A549 (cell line): ENCODE measurements around the gene RUNDC1. TPM values are rescaled to one million over a fixed set of nuclear protein-coding genes. Genes with fewer than 3 reads are reported as not detected.
A peak's percentile ranks its signal among the peaks of the same experiment; 100 is the strongest.

ENCODE experiments used
- ATAC-seq, 2 experiments: fragments of 200-7000 bp in 1 of 2; fragments of >200 bp in 1 of 2; cut with Nextera tagmentation in 1 of 2; cut with Tn5 transposase in 1 of 2; 3 replicates each; pipeline versions ENCODE4 v1.8.0 to v1.9.1; 2018 to 2020; ENCODE audit warnings: mild to moderate bottlenecking in 1 of 2, moderate library complexity in 1 of 2
- CTCF ChIA-PET: fragments of 300-600 bp; sonication (Branson Sonifier 250); formaldehyde crosslinking; extraction: SDS; loops from one replicate; lab custom pipeline; 2021; ENCODE audit warnings: antibody characterized with exemption, inconsistent platforms; lab: Yijun Ruan, JAX
- POLR2A ChIA-PET: fragments of 350-600 bp; formaldehyde crosslinking; extraction: SDS; loops from one replicate; lab custom pipeline; 2021; ENCODE audit warnings: antibody characterized with exemption, inconsistent platforms; lab: Yijun Ruan, JAX
- DNase-seq, 2 experiments: peaks; one replicate each; pipeline versions ENCODE4 v3.0.0 to v3.0.0-alpha.2; 2011 to 2016; ENCODE audit warnings: low read depth in 1 of 2, low spot score in 1 of 2
- FAIRE-seq: peaks from 2 replicates; lab custom pipeline; 2011; peaks lifted over from hg19 to GRCh38; lab: Jason Lieb, UNC
- H3K27ac ChIP-seq, 2 experiments: fragments of >200 bp; sonication (Bioruptor Twin); formaldehyde crosslinking; 3 replicates each; pipeline ENCODE4 v1.5.1; 2016 to 2017
- H3K4me1 ChIP-seq: fragments of >200 bp; sonication (Bioruptor Twin); formaldehyde crosslinking; 3 replicates; pipeline ENCODE4 v1.6.1; 2016
- H3K4me2 ChIP-seq: fragments of >200 bp; sonication (Bioruptor Twin); formaldehyde crosslinking; 3 replicates; pipeline ENCODE4 v1.6.1; 2016
- H3K4me3 ChIP-seq: fragments of >200 bp; sonication (Bioruptor Twin); formaldehyde crosslinking; 3 replicates; pipeline ENCODE4 v1.5.1; 2016
- H3K9me3 ChIP-seq: fragments of >200 bp; sonication (Bioruptor Twin); formaldehyde crosslinking; 3 replicates; pipeline ENCODE4 v1.6.1; 2016
- ATOH8 ChIP-seq: fragments of 250-450 bp; sonication (Bioruptor Pico); IDR thresholded peaks from 2 replicates; pipeline ENCODE4 v1.5.0; 2020; ENCODE audit warnings: low read depth, mild to moderate bottlenecking, moderate library complexity
- BHLHE40 ChIP-seq: IDR thresholded peaks from 2 replicates; pipeline ENCODE4 v1.6.1; 2012; ENCODE audit warnings: low read depth, low read length, inconsistent platforms
- CBX8 ChIP-seq: fragments of 200-600 bp; sonication (generic); IDR thresholded peaks from 2 replicates; pipeline ENCODE4 v1.6.1; 2016
- CEBPB ChIP-seq, 2 experiments: fragments of >200 bp in 1 of 2; sonication (Bioruptor Twin) in 1 of 2; formaldehyde crosslinking in 1 of 2; IDR thresholded peaks; 2 replicates each; pipeline ENCODE4 v1.6.1; 2012 to 2016
- CHD2 ChIP-seq: fragments of 150-350 bp; IDR thresholded peaks from 2 replicates; pipeline ENCODE4 v1.6.1; 2014; ENCODE audit warnings: low read length; ENCODE audit not compliant: partially characterized antibody
- CTCF ChIP-seq: fragments of >200 bp; sonication (Bioruptor Twin); formaldehyde crosslinking; IDR thresholded peaks from 3 replicates; pipeline ENCODE4 v1.5.1; 2016
- EHF ChIP-seq: fragments of 250-450 bp; sonication (Bioruptor Pico); IDR thresholded peaks from 2 replicates; pipeline ENCODE4 v1.5.0; 2020; ENCODE audit warnings: mild to moderate bottlenecking
- ELK1 ChIP-seq: fragments of 150-350 bp; IDR thresholded peaks from 2 replicates; pipeline ENCODE4 v1.6.1; 2014; ENCODE audit warnings: low read depth, mild to moderate bottlenecking, low read length
- FOSB ChIP-seq: fragments of 250-450 bp; sonication (Bioruptor Pico); IDR thresholded peaks from 2 replicates; pipeline ENCODE4 v1.5.0; 2020; ENCODE audit warnings: mild to moderate bottlenecking, moderate library complexity
- GATA3 ChIP-seq: IDR thresholded peaks from 2 replicates; pipeline ENCODE4 v1.6.1; 2012; ENCODE audit warnings: borderline replicate concordance
- HES2 ChIP-seq: fragments of >200 bp; sonication (Bioruptor Twin); formaldehyde crosslinking; IDR thresholded peaks from 2 replicates; pipeline ENCODE4 v1.6.1; 2016
- KDM1A ChIP-seq: fragments of 200-600 bp; sonication (generic); IDR thresholded peaks from 2 replicates; pipeline ENCODE4 v1.6.1; 2016; ENCODE audit warnings: low read depth, mild to moderate bottlenecking
- KDM5A ChIP-seq: fragments of 200-600 bp; sonication (generic); IDR thresholded peaks from 2 replicates; pipeline ENCODE4 v1.6.1; 2016; ENCODE audit warnings: antibody characterized with exemption, mild to moderate bottlenecking
- MAX ChIP-seq: IDR thresholded peaks from 2 replicates; pipeline ENCODE4 v1.6.1; 2012
- NFE2L2 ChIP-seq: fragments of 150-350 bp; conservative IDR thresholded peaks from 2 replicates; pipeline ENCODE4 v1.6.1; 2014; ENCODE audit warnings: low read length
- NPAS2 ChIP-seq: fragments of 250-450 bp; sonication (Bioruptor Pico); IDR thresholded peaks from 2 replicates; pipeline ENCODE4 v1.8.0; 2022; ENCODE audit warnings: mild to moderate bottlenecking, moderate library complexity, borderline replicate concordance
- NR3C1 ChIP-seq: fragments of >200 bp; sonication (Bioruptor Twin); formaldehyde crosslinking; IDR thresholded peaks from 3 replicates; pipeline ENCODE4 v1.6.1; 2017
- PHF8 ChIP-seq: fragments of 200-600 bp; sonication (generic); IDR thresholded peaks from 2 replicates; pipeline ENCODE4 v1.6.1; 2016; ENCODE audit warnings: low read depth, mild to moderate bottlenecking, antibody characterized with exemption, moderate library complexity, borderline replicate concordance
- POLR2AphosphoS2 ChIP-seq: conservative IDR thresholded peaks from 2 replicates; pipeline ENCODE4 v1.6.1; 2012; ENCODE audit warnings: low read length, improper control_type of control experiment, inconsistent platforms
- RCOR1 ChIP-seq: fragments of 150-350 bp; IDR thresholded peaks from 2 replicates; pipeline ENCODE4 v1.6.1; 2014; ENCODE audit warnings: antibody characterized with exemption, low read length, low read depth
- REST ChIP-seq: fragments of 200-600 bp; sonication (generic); IDR thresholded peaks from 2 replicates; pipeline ENCODE4 v1.6.1; 2016; ENCODE audit warnings: antibody characterized with exemption, mild to moderate bottlenecking, moderate library complexity
- RNF2 ChIP-seq: fragments of 200-600 bp; sonication (generic); IDR thresholded peaks from 2 replicates; pipeline ENCODE4 v1.6.1; 2016; ENCODE audit warnings: low read depth, mild to moderate bottlenecking, antibody characterized with exemption, moderate library complexity, borderline replicate concordance
- TFCP2L1 ChIP-seq: fragments of 250-450 bp; sonication (Bioruptor Pico); IDR thresholded peaks from 2 replicates; pipeline ENCODE4 v1.5.0; 2021; ENCODE audit warnings: mild to moderate bottlenecking
- USF2 ChIP-seq: fragments of 450-650 bp; IDR thresholded peaks from 2 replicates; pipeline ENCODE4 v1.6.1; 2014; ENCODE audit warnings: antibody characterized with exemption
- WGBS: methylation state at CpG from one replicate; pipeline ENCODE4 v1.1.6; 2017; ENCODE audit errors: missing lambda C conversion rate; 5-methylcytosine and 5-hydroxymethylcytosine counted together
- polyA plus RNA-seq, 4 experiments: library from polyadenylated mRNA; depleted of rRNA in 3 of 4; stranded (reverse); fragments of >200 nt; fragmentation: RNase III in 1 of 4; extraction: RNeasy Plus Mini Kit Qiagen cat#74134 plus additional on column Dnase treatment in 1 of 4; gene quantifications; 2 replicates in 3 of 4; 3 replicates in 1 of 4; pipeline ENCODE4 v1.2.3, GENCODE V29; 2011 to 2017

The RUNDC1 gene
- polyA plus RNA-seq, 2 of the 4 experiments (the other 2 are of a cell fraction): 18.7 to 19.1 TPM

- no peaks in the 10 kb centered on the region for H3K9me3 ChIP-seq
- ChIA-PET CTCF (interaction anchor here (1.0 to 4.5 kb wide), 7 partner anchors 12 to 124 kb away, joined by 3 to 28 read pairs (median 4); partner anchors contain the start of genes PTGES3L and RPL27), POLR2A (interaction anchor here (3.1 kb wide), 1 partner anchor 30 kb away, joined by 21 read pairs; the partner anchor contains the start of gene RPL27)
- H3K4me1 ChIP-seq: peaks cover 7% of the 10 kb centered on the region; the same call in 2 of the 3 replicates
- H3K4me2 ChIP-seq: no peak overlapping the region
- no peak overlapping the region for H3K4me3 ChIP-seq
- 35% methylated on average over 1 of the region's 1 CpG for WGBS
- FAIRE-seq: no peak
- TF ChIP-seq NFE2L2 (no peak), REST (no peak), BHLHE40 (no peak), NR3C1 (no peak), KDM5A (no peak), TFCP2L1 (no peak), RCOR1 (no peak), HES2 (no peak), USF2 (no peak), CHD2 (no peak), RNF2 (no peak), MAX (no peak), KDM1A (no peak), CBX8 (no peak), PHF8 (no peak)
- ATAC-seq: no peak
- no peak overlapping the region for H3K27ac ChIP-seq
- no peak for DNase-seq
These were observed 12.4 kb upstream of the RUNDC1 start for GRCh38 chr17:42967925-42968324.

GRCh38 chr17:42969001-42969581, 11.3 kb upstream of the RUNDC1 start:
- ChIA-PET CTCF (interaction anchor here (0.5 to 4.5 kb wide), 12 partner anchors 10 to 290 kb away, joined by 3 to 28 read pairs (median 4); partner anchors contain the start of genes PTGES3L and RPL27), POLR2A (interaction anchor here (0.6 to 3.1 kb wide), 2 partner anchors 29 to 582 kb away, joined by 4 to 21 read pairs; partner anchors contain the start of gene RPL27)
- no peak for DNase-seq
- no peak overlapping the region for H3K4me3 ChIP-seq
- no peaks in the 10 kb centered on the region; the same call in 2 of the 3 replicates for H3K4me1 ChIP-seq
- TF ChIP-seq CEBPB (IDR thresholded peaks at IDR 0.05) (0 out of 4 replicates have a peak, but pooled peaks of 1 of the 2 experiments have one; percentile 19), POLR2AphosphoS2 (no peak)
- WGBS: 59% methylated on average over 5 of the region's 5 CpGs
- no peak for FAIRE-seq
- no peak for ATAC-seq
- H3K4me2 ChIP-seq: no peak overlapping the region
- no peak overlapping the region for H3K27ac ChIP-seq
- H3K9me3 ChIP-seq: no peaks in the 10 kb centered on the region

GRCh38 chr17:42971589-42971988, 8.8 kb upstream of the RUNDC1 start:
- WGBS: 67% methylated on average over 5 of the region's 5 CpGs
- H3K27ac ChIP-seq: no peak overlapping the region
- no peak for DNase-seq
- no peaks in the 10 kb centered on the region for H3K9me3 ChIP-seq
- peak; percentile 21 to 52; a peak in 3 of 6 replicates for ATAC-seq
- H3K4me2 ChIP-seq: no peak overlapping the region
- CTCF ChIA-PET: interaction anchor here (1.1 to 4.5 kb wide), 4 partner anchors 12 to 129 kb away, joined by 3 to 28 read pairs (median 4); partner anchors contain the start of gene RPL27
- POLR2A ChIA-PET: no interaction called here
- no peaks in the 10 kb centered on the region; the same call in 2 of the 3 replicates for H3K4me1 ChIP-seq
- FAIRE-seq: no peak
- no peak overlapping the region for H3K4me3 ChIP-seq
- TF ChIP-seq NFE2L2 (no peak), RNF2 (no peak), GATA3 (no peak), EHF (CRISPR knock-in tag) (no peak), FOSB (CRISPR knock-in tag) (no peak), NPAS2 (CRISPR knock-in tag) (no peak), CBX8 (no peak), CTCF (no peak), ATOH8 (CRISPR knock-in tag) (no peak), ELK1 (no peak)
